ENCODE data around the gene SERTM2. TPM values are rescaled to one million over a fixed set of nuclear protein-coding genes. Genes with fewer than 3 reads are reported as not detected.

Gene SERTM2
- total and polyA plus RNA-seq, 2 experiments from 2014 or later: 0.27 to 0.59 TPM

- H3K27ac ChIP-seq (ENCODE audit: low read depth): no peak overlapping the region
- Mint-ChIP-seq H3K36me3 (ENCODE audit: low read depth) (peaks cover 2% of the 10 kb centered on the region; the same call in 2 of the 3 replicates), H3K27me3 (ENCODE audit: insufficient read depth, low read depth, poor library complexity) (no peaks in the 10 kb centered on the region), H3K27ac (no peak overlapping the region), H3K4me3 (no peak overlapping the region), H3K9me3 (no peaks in the 10 kb centered on the region; the same call in 1 of the 3 replicates), H3K4me1 (peaks cover 8% of the 10 kb centered on the region)
- H3K9me2 ChIP-seq (ENCODE audit: insufficient read depth): no peaks in the 10 kb centered on the region; the same call in 1 of the 2 replicates
- H3K79me2 ChIP-seq (replicated peaks; ENCODE audit: insufficient read depth): no peaks in the 10 kb centered on the region
- no peaks in the 10 kb centered on the region for H3K27me3 ChIP-seq (ENCODE audit: insufficient read depth)
- H3K4me3 ChIP-seq: no peak overlapping the region
- H2AFZ ChIP-seq: peak overlapping the region; percentile 43; the same call in 1 of the 2 replicates
- no peak for ATAC-seq
- DNase-seq (ENCODE audit: low spot score): no peak
- no peaks in the 10 kb centered on the region for H4K20me1 ChIP-seq (replicated peaks; ENCODE audit: insufficient read depth)
- no peaks in the 10 kb centered on the region; the same call in 1 of the 2 replicates for H3K4me1 ChIP-seq (ENCODE audit: insufficient read depth)
- TF ChIP-seq JUNB (IDR thresholded peaks at IDR 0.05; ENCODE audit: unreplicated experiment) (no peak), EZH2phosphoT487 (IDR thresholded peaks at IDR 0.05; ENCODE audit: unreplicated experiment) (no peak), REST (IDR thresholded peaks at IDR 0.05; ENCODE audit: unreplicated experiment) (no peak), EZH2 (IDR thresholded peaks at IDR 0.05; ENCODE audit: low read depth, unreplicated experiment) (no peak), CREB1 (CRISPR knock-in tag; IDR thresholded peaks at IDR 0.05; ENCODE audit: low read depth) (no peak), NANOG (IDR thresholded peaks at IDR 0.05; ENCODE audit: borderline replicate concordance) (no peak), POLR2AphosphoS5 (IDR thresholded peaks at IDR 0.05; ENCODE audit: low read depth) (no peak), ZNF331 (CRISPR knock-in tag; IDR thresholded peaks at IDR 0.05; ENCODE audit: low read depth) (no peak), ETS1 (IDR thresholded peaks at IDR 0.05) (no peak), ZNF114 (CRISPR knock-in tag; IDR thresholded peaks at IDR 0.05) (no peak), STAT1 (IDR thresholded peaks at IDR 0.05; ENCODE audit: unreplicated experiment) (no peak), CTCF (conservative IDR thresholded peaks at IDR 0.05; ENCODE audit: low read depth in 2 of 2) (no peak)
- TF ChIP-seq, protein P1, sequence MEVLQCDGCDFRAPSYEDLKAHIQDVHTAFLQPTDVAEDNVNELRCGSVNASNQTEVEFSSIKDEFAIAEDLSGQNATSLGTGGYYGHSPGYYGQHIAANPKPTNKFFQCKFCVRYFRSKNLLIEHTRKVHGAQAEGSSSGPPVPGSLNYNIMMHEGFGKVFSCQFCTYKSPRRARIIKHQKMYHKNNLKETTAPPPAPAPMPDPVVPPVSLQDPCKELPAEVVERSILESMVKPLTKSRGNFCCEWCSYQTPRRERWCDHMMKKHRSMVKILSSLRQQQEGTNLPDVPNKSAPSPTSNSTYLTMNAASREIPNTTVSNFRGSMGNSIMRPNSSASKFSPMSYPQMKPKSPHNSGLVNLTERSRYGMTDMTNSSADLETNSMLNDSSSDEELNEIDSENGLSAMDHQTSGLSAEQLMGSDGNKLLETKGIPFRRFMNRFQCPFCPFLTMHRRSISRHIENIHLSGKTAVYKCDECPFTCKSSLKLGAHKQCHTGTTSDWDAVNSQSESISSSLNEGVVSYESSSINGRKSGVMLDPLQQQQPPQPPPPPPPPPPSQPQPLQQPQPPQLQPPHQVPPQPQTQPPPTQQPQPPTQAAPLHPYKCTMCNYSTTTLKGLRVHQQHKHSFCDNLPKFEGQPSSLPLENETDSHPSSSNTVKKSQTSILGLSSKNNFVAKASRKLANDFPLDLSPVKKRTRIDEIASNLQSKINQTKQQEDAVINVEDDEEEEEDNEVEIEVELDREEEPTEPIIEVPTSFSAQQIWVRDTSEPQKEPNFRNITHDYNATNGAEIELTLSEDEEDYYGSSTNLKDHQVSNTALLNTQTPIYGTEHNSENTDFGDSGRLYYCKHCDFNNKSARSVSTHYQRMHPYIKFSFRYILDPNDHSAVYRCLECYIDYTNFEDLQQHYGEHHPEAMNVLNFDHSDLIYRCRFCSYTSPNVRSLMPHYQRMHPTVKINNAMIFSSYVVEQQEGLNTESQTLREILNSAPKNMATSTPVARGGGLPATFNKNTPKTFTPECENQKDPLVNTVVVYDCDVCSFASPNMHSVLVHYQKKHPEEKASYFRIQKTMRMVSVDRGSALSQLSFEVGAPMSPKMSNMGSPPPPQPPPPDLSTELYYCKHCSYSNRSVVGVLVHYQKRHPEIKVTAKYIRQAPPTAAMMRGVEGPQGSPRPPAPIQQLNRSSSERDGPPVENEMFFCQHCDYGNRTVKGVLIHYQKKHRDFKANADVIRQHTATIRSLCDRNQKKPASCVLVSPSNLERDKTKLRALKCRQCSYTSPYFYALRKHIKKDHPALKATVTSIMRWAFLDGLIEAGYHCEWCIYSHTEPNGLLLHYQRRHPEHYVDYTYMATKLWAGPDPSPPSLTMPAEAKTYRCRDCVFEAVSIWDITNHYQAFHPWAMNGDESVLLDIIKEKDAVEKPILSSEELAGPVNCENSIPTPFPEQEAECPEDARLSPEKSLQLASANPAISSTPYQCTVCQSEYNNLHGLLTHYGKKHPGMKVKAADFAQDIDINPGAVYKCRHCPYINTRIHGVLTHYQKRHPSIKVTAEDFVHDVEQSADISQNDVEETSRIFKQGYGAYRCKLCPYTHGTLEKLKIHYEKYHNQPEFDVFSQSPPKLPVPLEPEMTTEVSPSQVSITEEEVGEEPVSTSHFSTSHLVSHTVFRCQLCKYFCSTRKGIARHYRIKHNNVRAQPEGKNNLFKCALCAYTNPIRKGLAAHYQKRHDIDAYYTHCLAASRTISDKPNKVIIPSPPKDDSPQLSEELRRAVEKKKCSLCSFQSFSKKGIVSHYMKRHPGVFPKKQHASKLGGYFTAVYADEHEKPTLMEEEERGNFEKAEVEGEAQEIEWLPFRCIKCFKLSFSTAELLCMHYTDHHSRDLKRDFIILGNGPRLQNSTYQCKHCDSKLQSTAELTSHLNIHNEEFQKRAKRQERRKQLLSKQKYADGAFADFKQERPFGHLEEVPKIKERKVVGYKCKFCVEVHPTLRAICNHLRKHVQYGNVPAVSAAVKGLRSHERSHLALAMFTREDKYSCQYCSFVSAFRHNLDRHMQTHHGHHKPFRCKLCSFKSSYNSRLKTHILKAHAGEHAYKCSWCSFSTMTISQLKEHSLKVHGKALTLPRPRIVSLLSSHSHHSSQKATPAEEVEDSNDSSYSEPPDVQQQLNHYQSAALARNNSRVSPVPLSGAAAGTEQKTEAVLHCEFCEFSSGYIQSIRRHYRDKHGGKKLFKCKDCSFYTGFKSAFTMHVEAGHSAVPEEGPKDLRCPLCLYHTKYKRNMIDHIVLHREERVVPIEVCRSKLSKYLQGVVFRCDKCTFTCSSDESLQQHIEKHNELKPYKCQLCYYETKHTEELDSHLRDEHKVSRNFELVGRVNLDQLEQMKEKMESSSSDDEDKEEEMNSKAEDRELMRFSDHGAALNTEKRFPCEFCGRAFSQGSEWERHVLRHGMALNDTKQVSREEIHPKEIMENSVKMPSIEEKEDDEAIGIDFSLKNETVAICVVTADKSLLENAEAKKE (CRISPR knock-in tag; IDR thresholded peaks at IDR 0.05): no peak
- no peaks in the 10 kb centered on the region for H3F3A ChIP-seq (replicated peaks; ENCODE audit: low read depth)
- H3K4me2 ChIP-seq: no peak overlapping the region
- no peaks in the 10 kb centered on the region for H3K36me3 ChIP-seq (ENCODE audit: insufficient read depth)
These were observed 28.3 kb upstream of the SERTM2 start for GRCh38 chrX:111483135-111483534.

Data from GM23338 (cell line).